Spleen (tissue), 11 donors: ENCODE data around the gene RMI1. TPM values are rescaled to one million over a fixed set of nuclear protein-coding genes. Genes with fewer than 3 reads are reported as not detected.
"Not testable (repeated sequence)": the region's sequence is repeated elsewhere in the genome, so short reads cannot be mapped to it uniquely, and the experiment has no call there.

Source experiments
- DNase-seq: peaks from one replicate; pipeline ENCODE4 v3.0.0-alpha.2; 2020
- H3K27ac ChIP-seq, 8 donors: fragments of 200-600 bp; sonication (generic) in 7 of 8; 1 replicate in 4 of 8; 2 replicates in 4 of 8; pipeline versions ENCODE4 v1.5.0 to v1.8.0; 2016 to 2021; ENCODE audit warnings: inconsistent platforms in 4 of 8, mild to moderate bottlenecking in 4 of 8, moderate library complexity in 1 of 8
- H3K27me3 ChIP-seq, 7 donors: fragments of 200-600 bp; sonication (generic) in 6 of 7; replicated peaks in 1 of 7; 1 replicate in 4 of 7; 2 replicates in 3 of 7; pipeline versions ENCODE4 v1.5.0 to v1.8.0; 2016 to 2021; ENCODE audit warnings: inconsistent platforms in 3 of 7, mild to moderate bottlenecking in 1 of 7
- H3K36me3 ChIP-seq, 6 donors: fragments of 200-600 bp; sonication (generic) in 5 of 6; 1 replicate in 4 of 6; 2 replicates in 2 of 6; pipeline versions ENCODE4 v1.5.0 to v1.8.0; 2016 to 2021; ENCODE audit warnings: inconsistent platforms in 2 of 6
- H3K4me1 ChIP-seq, 6 donors: fragments of 200-600 bp; sonication (generic) in 5 of 6; 1 replicate in 3 of 6; 2 replicates in 3 of 6; pipeline versions ENCODE4 v1.5.0 to v1.8.0; 2016 to 2021; ENCODE audit warnings: inconsistent platforms in 3 of 6
- H3K4me3 ChIP-seq, 8 donors: fragments of 200-600 bp; sonication (generic) in 7 of 8; 1 replicate in 4 of 8; 2 replicates in 4 of 8; pipeline versions ENCODE4 v1.5.0 to v1.8.0; 2016 to 2021; ENCODE audit warnings: inconsistent platforms in 4 of 8, mild to moderate bottlenecking in 4 of 8, moderate library complexity in 2 of 8
- H3K9me3 ChIP-seq, 8 donors: fragments of 200-600 bp; sonication (generic) in 7 of 8; 1 replicate in 4 of 8; 2 replicates in 4 of 8; pipeline versions ENCODE4 v1.5.0 to v1.8.0; 2016 to 2021; ENCODE audit warnings: inconsistent platforms in 4 of 8
- CTCF ChIP-seq, 11 experiments: fragments of 200-600 bp in 7 of 11; fragments of 450-650 bp in 4 of 11; sonication (generic) in 4 of 11; IDR thresholded peaks in 8 of 11; conservative IDR thresholded peaks in 3 of 11; 1 replicate in 7 of 11; 2 replicates in 4 of 11; pipeline versions ENCODE4 v1.4.0 to v1.8.0; 2016 to 2021; ENCODE audit warnings: antibody characterized with exemption in 11 of 11, inconsistent platforms in 4 of 11, mild to moderate bottlenecking in 1 of 11
- POLR2A ChIP-seq, 3 donors: fragments of 450-650 bp; IDR thresholded peaks; one replicate each; pipeline ENCODE4 v1.5.1; 2017; ENCODE audit warnings: antibody characterized with exemption in 3 of 3, mild to moderate bottlenecking in 1 of 3
- POLR2AphosphoS5 ChIP-seq, 3 donors: sonication (generic); formaldehyde crosslinking; IDR thresholded peaks; one replicate each; pipeline ENCODE4 v1.5.1; 2017; ENCODE audit warnings: antibody characterized with exemption in 3 of 3
- WGBS, 5 donors: extraction: QIAGEN DNeasy Blood & Tissue Kit in 3 of 5; methylation state at CpG; one replicate each; pipeline versions ENCODE4 v1.1.5 to v1.1.7; 2013 to 2018; 5-methylcytosine and 5-hydroxymethylcytosine counted together
- intact Hi-C: fragments of 100-400 bp; cut with DNase I; formaldehyde crosslinking; loops from one replicate; pipeline ENCODE4 v1.15.0; 2023; ENCODE audit warnings: low total_unique reads
- microRNA-seq, 3 donors: library from miRNA; unstranded; fragments of <30 nt; microRNA quantifications; one replicate each; pipeline versions ENCODE4 to v1.1.0, GENCODE V29; 2019 to 2020
- polyA plus RNA-seq, 3 donors: library from polyadenylated mRNA; stranded (reverse); fragments of 200-250 nt; gene quantifications; one replicate each; pipeline ENCODE4 v1.2.1, GENCODE V29; 2013
- small RNA-seq, 4 donors: library from RNA; depleted of rRNA; stranded (forward); fragments of <200 nt; gene quantifications; one replicate each; pipeline ENCODE3, GENCODE V24; 2016
- total RNA-seq, 7 donors: library from RNA; depleted of rRNA in 3 of 7; stranded (reverse); fragments of >200 nt in 3 of 7; fragmentation: NEBNext Ultra II Directional in 4 of 7; extraction: Animal tissue kit (Norgen Biotek cat#: 25700) in 4 of 7; gene quantifications; one replicate each; pipeline versions ENCODE4 v1.1.0 to v1.2.1, GENCODE V29; 2016 to 2021
- donor health status: healthy with polysubstance abuse.
- donor health status: DM: no; HTN: no; CAD: no; lungs with moderate emphysema.
- donor health status: DM: no; HTN: no; CAD: no.
- donor health status: Bipolar disorder and iron deficiency.
- donor health status: healthy.
- donor health status: DM: no; HTN: no; CAD: no.
- donor health status: DM: yes; HTN: yes; CAD: no.

RMI1 gene
- total and polyA plus RNA-seq, 10 donors: 4.2 to 19.5 (median 12.9) TPM

GRCh38 chr9:84027201-84027600 lies 46.6 kb downstream of the RMI1 start:
- Histone ChIP-seq H3K36me3 (no peaks in the 10 kb centered on the region), H3K27me3 (no peaks in the 10 kb centered on the region), H3K27ac (no peak overlapping the region), H3K4me3 (no peak overlapping the region), H3K9me3 (no peaks in the 10 kb centered on the region), H3K4me1 (no peaks in the 10 kb centered on the region)
- DNase-seq: no peak
- intact Hi-C loops: no loop called here
- 79 to 93% (median 91%) methylated on average over 4 of the region's 4 CpGs for WGBS, 5 donors
- TF ChIP-seq POLR2AphosphoS5 (IDR thresholded peaks at IDR 0.05) (no peak), CTCF (IDR thresholded peaks at IDR 0.05 in 8 of 11, conservative IDR thresholded peaks at IDR 0.05 in 3 of 11) (no peak), POLR2A (IDR thresholded peaks at IDR 0.05) (no peak)

DNA sequence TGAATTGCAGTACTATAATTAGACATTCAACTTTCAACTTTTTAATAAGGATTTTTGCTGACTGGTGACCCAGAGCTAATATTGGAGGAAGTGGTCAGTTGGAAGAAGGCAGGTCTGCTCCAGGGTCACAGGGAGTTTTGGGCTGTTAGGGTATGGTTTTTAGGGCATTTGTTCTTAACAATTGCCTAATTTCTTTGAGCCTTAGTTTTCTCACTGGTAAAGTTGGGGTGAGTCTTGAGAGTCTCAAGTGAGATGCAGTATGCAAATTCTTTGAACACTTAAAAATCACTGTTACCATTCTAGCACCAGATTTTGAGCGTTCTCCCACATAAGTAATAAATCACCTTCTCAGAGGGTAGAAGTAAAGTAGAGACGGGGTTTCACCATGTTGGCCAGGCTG lies 50.9 kb downstream of the RMI1 start:
- DNase-seq: no peak
- intact Hi-C loops: no loop called here
- Histone ChIP-seq H3K36me3 (no peaks in the 10 kb centered on the region), H3K4me3 (no peak overlapping the region), H3K9me3 (no peaks in the 10 kb centered on the region), H3K27ac (no peak overlapping the region), H3K4me1 (no peaks in the 10 kb centered on the region), H3K27me3 (no peaks in the 10 kb centered on the region)
- TF ChIP-seq POLR2AphosphoS5 (IDR thresholded peaks at IDR 0.05) (no peak), CTCF (IDR thresholded peaks at IDR 0.05 in 8 of 11, conservative IDR thresholded peaks at IDR 0.05 in 3 of 11) (no peak), POLR2A (IDR thresholded peaks at IDR 0.05) (no peak)
- WGBS, 5 donors: 81 to 98% (median 85%) methylated on average over 2 of the region's 2 CpGs

GRCh38 chr9:84041857-84042256 lies 61.3 kb downstream of the RMI1 start:
- H3K27ac ChIP-seq, H3K4me3 ChIP-seq, DNase-seq, H3K36me3 ChIP-seq, intact Hi-C loops, H3K4me1 ChIP-seq: not testable (repeated sequence)
- peaks cover 0 to 29% (median 17%) of the 10 kb centered on the region in 8 donors for H3K9me3 ChIP-seq
- H3K27me3 ChIP-seq: peaks cover 0 to 12% (median 0%) of the 10 kb centered on the region in 7 donors
- 73 to 85% (median 78%) methylated on average over 5 of the region's 5 CpGs for WGBS, 5 donors

DNA sequence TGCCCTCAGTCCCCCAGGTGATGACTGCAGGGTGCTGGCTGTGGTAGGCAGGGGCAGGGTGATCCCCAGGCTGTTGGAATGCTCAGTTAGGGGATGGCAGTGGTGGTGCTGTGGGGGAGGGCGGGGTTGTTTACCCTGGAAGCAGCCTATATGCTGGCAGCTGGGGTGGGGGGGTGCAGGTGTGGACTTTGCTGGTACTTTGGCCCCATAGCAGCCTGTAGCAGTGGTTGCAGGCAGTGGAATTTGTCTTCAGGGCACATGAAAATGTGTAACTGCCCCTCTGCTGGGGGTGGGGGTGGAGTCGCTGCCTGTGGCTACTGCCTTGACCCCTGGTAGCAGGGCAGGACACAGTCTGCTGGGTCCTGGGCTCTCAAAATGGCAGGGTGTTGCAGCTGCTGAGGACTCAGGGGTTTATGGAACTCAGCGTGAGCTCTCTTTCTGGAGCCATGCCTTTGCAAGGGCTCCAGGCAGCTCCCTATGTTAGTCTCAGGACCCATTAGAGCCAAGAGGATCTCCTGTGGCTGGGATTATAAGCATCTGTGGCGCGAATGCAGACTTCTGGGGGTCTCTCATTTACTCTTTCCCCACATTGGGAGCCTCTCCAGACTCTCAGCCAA lies 65.0 kb downstream of the RMI1 start:
- WGBS, 5 donors: 85 to 98% (median 92%) methylated on average over 4 to 5 of the region's 5 CpGs
- Histone ChIP-seq H3K4me3 (no peak overlapping the region), H3K9me3 (peaks cover 0 to 29% (median 17%) of the 10 kb centered on the region in 8 donors), H3K36me3 (no peaks in the 10 kb centered on the region), H3K27me3 (peaks cover 0 to 12% (median 0%) of the 10 kb centered on the region in 7 donors), H3K27ac (no peak overlapping the region), H3K4me1 (no peaks in the 10 kb centered on the region)
- TF ChIP-seq POLR2AphosphoS5 (IDR thresholded peaks at IDR 0.05): no peak
- no peak for TF ChIP-seq POLR2A (IDR thresholded peaks at IDR 0.05)
- no peak for TF ChIP-seq CTCF (IDR thresholded peaks at IDR 0.05 in 8 of 11, conservative IDR thresholded peaks at IDR 0.05 in 3 of 11)
- intact Hi-C loops: no loop called here
- no peak for DNase-seq

Small RNA genes within 50 kb of the gene (microRNA-seq; reads per million reads assigned to microRNA genes)
- 37.2 to 73.9 (median 42.4) reads per million in 3 donors for gene MIR7-1

Small RNA genes within 50 kb of the gene (small RNA-seq; reads per million reads assigned to genes)
- gene RF00019: 0 reads per million in 4 donors

Other genes starting within 250 kb of the RMI1 start
- gene GKAP1, start 163.0 kb upstream of the RMI1 start, total RNA-seq: 10 to 100 TPM in 1 of 7 donors, 1 to 10 TPM in 6; 3.9 to 15.8 (median 6.1) TPM
- gene GKAP1, start 163.0 kb upstream of the RMI1 start, polyA plus RNA-seq: 1 to 10 TPM; 5.4 to 8.2 (median 5.9) TPM
- 10 to 100 TPM in 1 of 7 donors, 1 to 10 TPM in 6; 5.1 to 11.3 (median 7.7) TPM for gene KIF27, start 59.4 kb upstream of the RMI1 start, total RNA-seq
- 1 to 10 TPM in 1 of 3 donors, under 1 TPM in 2; 0.83 to 1.2 (median 0.83) TPM for gene KIF27, start 59.4 kb upstream of the RMI1 start, polyA plus RNA-seq
- 100 to 1,000 TPM; 464 to 543 (median 486) TPM for gene HNRNPK, start 590 bp upstream of the RMI1 start, total RNA-seq
- 100 to 1,000 TPM; 245 to 313 (median 308) TPM for gene HNRNPK, start 590 bp upstream of the RMI1 start, polyA plus RNA-seq